HepG2 (cell line): ENCODE results near the gene NEK5.

Experiments used
- ATF7 ChIP-seq, 2 experiments: fragments of 450-650 bp in 1 of 2; sonication (generic) in 1 of 2; formaldehyde crosslinking in 1 of 2; IDR thresholded peaks; 2 replicates each; pipeline versions ENCODE4 v1.4.0 to v1.6.1; 2016 to 2020; ENCODE audit warnings: antibody characterized with exemption in 1 of 2, mild to moderate bottlenecking in 1 of 2, missing genetic modification reagents in 1 of 2
- FOXO4 ChIP-seq: sonication (generic); formaldehyde crosslinking; conservative IDR thresholded peaks from 2 replicates; pipeline ENCODE4 v1.8.1; 2023; ENCODE audit warnings: missing genetic modification reagents
- SKI ChIP-seq: fragments of 450-650 bp; IDR thresholded peaks from one replicate; pipeline ENCODE4 v1.6.1; 2018; ENCODE audit warnings: mild to moderate bottlenecking; ENCODE audit not compliant: partially characterized antibody
- TF ChIP-seq, protein P1 (sequence below): sonication (generic); formaldehyde crosslinking; IDR thresholded peaks from 2 replicates; pipeline ENCODE4 v1.8.1; 2022; ENCODE audit warnings: low read depth, mild to moderate bottlenecking, missing genetic modification reagents

- TF ChIP-seq FOXO4 (no peak), ATF7 (IDR thresholded peaks at IDR 0.05) (no peak), ATF7 (CRISPR knock-in tag; IDR thresholded peaks at IDR 0.05) (no peak), SKI (no peak)
- TF ChIP-seq, protein P1, sequence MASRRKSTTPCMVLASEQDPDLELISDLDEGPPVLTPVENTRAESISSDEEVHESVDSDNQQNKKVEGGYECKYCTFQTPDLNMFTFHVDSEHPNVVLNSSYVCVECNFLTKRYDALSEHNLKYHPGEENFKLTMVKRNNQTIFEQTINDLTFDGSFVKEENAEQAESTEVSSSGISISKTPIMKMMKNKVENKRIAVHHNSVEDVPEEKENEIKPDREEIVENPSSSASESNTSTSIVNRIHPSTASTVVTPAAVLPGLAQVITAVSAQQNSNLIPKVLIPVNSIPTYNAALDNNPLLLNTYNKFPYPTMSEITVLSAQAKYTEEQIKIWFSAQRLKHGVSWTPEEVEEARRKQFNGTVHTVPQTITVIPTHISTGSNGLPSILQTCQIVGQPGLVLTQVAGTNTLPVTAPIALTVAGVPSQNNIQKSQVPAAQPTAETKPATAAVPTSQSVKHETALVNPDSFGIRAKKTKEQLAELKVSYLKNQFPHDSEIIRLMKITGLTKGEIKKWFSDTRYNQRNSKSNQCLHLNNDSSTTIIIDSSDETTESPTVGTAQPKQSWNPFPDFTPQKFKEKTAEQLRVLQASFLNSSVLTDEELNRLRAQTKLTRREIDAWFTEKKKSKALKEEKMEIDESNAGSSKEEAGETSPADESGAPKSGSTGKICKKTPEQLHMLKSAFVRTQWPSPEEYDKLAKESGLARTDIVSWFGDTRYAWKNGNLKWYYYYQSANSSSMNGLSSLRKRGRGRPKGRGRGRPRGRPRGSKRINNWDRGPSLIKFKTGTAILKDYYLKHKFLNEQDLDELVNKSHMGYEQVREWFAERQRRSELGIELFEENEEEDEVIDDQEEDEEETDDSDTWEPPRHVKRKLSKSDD (CRISPR knock-in tag), result no peak
Observed at GRCh38 chr13:52061587-52061986, 67.3 kb downstream of the NEK5 start.
